IgD-negative memory B cell (primary cell): ENCODE measurements around the gene MAP3K5. TPM values are rescaled to one million over a fixed set of nuclear protein-coding genes. Genes with fewer than 3 reads are reported as not detected.

Experiments used
- H3K27ac Mint-ChIP-seq, 3 donors: one replicate each; pipeline ENCODE4 v1.8.0; 2020 to 2022; ENCODE audit warnings: mild to moderate bottlenecking in 3 of 3, mixed read lengths in 3 of 3, moderate library complexity in 1 of 3
- H3K27me3 Mint-ChIP-seq: one replicate; pipeline ENCODE4 v1.8.0; 2021; ENCODE audit warnings: mixed read lengths
- H3K36me3 Mint-ChIP-seq: one replicate; pipeline ENCODE4 v1.8.0; 2020; ENCODE audit warnings: mild to moderate bottlenecking, mixed read lengths
- H3K4me1 Mint-ChIP-seq, 3 donors: one replicate each; pipeline ENCODE4 v1.8.0; 2020 to 2022; ENCODE audit warnings: mixed read lengths in 3 of 3, mild to moderate bottlenecking in 1 of 3
- H3K4me3 Mint-ChIP-seq, 4 donors: one replicate each; pipeline ENCODE4 v1.8.0; 2020 to 2022; ENCODE audit warnings: mild to moderate bottlenecking in 4 of 4, mixed read lengths in 4 of 4, moderate library complexity in 3 of 4
- H3K9me3 Mint-ChIP-seq, 3 donors: one replicate each; pipeline ENCODE4 v1.8.0; 2020 to 2021; ENCODE audit warnings: mixed read lengths in 3 of 3, mild to moderate bottlenecking in 1 of 3
- polyA plus RNA-seq: library from polyadenylated mRNA; unstranded; fragments of 300-500 nt; fragmentation: Illumina TruSeq; gene quantifications from one replicate; pipeline ENCODE4 v1.2.3, GENCODE V29; 2021

The MAP3K5 gene
- polyA plus RNA-seq, 1 donor from 2014 or later = 6.0 TPM

- no peaks in the 10 kb centered on the region for H3K9me3 Mint-ChIP-seq
- peaks cover 3% of the 10 kb centered on the region for H3K36me3 Mint-ChIP-seq
- no peak overlapping the region for H3K4me3 Mint-ChIP-seq
- peaks cover 0 to 2% (median 0%) of the 10 kb centered on the region in 3 donors for H3K4me1 Mint-ChIP-seq
- H3K27me3 Mint-ChIP-seq = no peaks in the 10 kb centered on the region
- H3K27ac Mint-ChIP-seq = no peak overlapping the region
Measured at GRCh38 chr6:136641873-136642465, 150.3 kb downstream of the MAP3K5 start.

- Mint-ChIP-seq H3K4me3 (no peak overlapping the region), H3K36me3 (peaks cover 4% of the 10 kb centered on the region), H3K27ac (no peak overlapping the region), H3K9me3 (no peaks in the 10 kb centered on the region), H3K4me1 (peaks cover 0 to 2% (median 0%) of the 10 kb centered on the region in 3 donors), H3K27me3 (no peaks in the 10 kb centered on the region)
Measured at GRCh38 chr6:136641166-136641565, 151.1 kb downstream of the MAP3K5 start.

- Mint-ChIP-seq H3K4me3 (no peak overlapping the region), H3K27ac (no peak overlapping the region), H3K27me3 (no peaks in the 10 kb centered on the region), H3K36me3 (peaks cover 4% of the 10 kb centered on the region), H3K4me1 (peaks cover 0 to 2% (median 0%) of the 10 kb centered on the region in 3 donors), H3K9me3 (no peaks in the 10 kb centered on the region)
Measured at GRCh38 chr6:136640132-136640915, 152.0 kb downstream of the MAP3K5 start.

- Mint-ChIP-seq H3K4me1 (peaks cover 0 to 2% (median 0%) of the 10 kb centered on the region in 3 donors), H3K36me3 (peaks cover 4% of the 10 kb centered on the region), H3K27me3 (no peaks in the 10 kb centered on the region), H3K9me3 (no peaks in the 10 kb centered on the region), H3K27ac (no peak overlapping the region), H3K4me3 (no peak overlapping the region)
Measured at GRCh38 chr6:136639702-136640101, 152.6 kb downstream of the MAP3K5 start.

GRCh38 chr6:136635615-136636014 lies 156.7 kb downstream of the MAP3K5 start:
- Mint-ChIP-seq H3K36me3 (peaks cover 9% of the 10 kb centered on the region), H3K27ac (no peak overlapping the region), H3K4me1 (no peaks in the 10 kb centered on the region), H3K4me3 (no peak overlapping the region), H3K9me3 (no peaks in the 10 kb centered on the region), H3K27me3 (no peaks in the 10 kb centered on the region)

- Mint-ChIP-seq H3K27me3 (no peaks in the 10 kb centered on the region), H3K4me3 (no peak overlapping the region), H3K4me1 (no peaks in the 10 kb centered on the region), H3K36me3 (peaks cover 12% of the 10 kb centered on the region), H3K9me3 (no peaks in the 10 kb centered on the region), H3K27ac (no peak overlapping the region)
Measured at GRCh38 chr6:136633355-136633754, 158.9 kb downstream of the MAP3K5 start.

- Mint-ChIP-seq H3K9me3 (no peaks in the 10 kb centered on the region), H3K4me3 (no peak overlapping the region), H3K36me3 (peaks cover 8% of the 10 kb centered on the region), H3K27me3 (no peaks in the 10 kb centered on the region), H3K27ac (no peak overlapping the region), H3K4me1 (no peaks in the 10 kb centered on the region)
Measured at GRCh38 chr6:136628996-136629395, 163.3 kb downstream of the MAP3K5 start.

- no peak overlapping the region for H3K27ac Mint-ChIP-seq
- no peaks in the 10 kb centered on the region for H3K4me1 Mint-ChIP-seq
- H3K36me3 Mint-ChIP-seq = peaks cover 10% of the 10 kb centered on the region
Measured at GRCh38 chr6:136627191-136627590, 165.1 kb downstream of the MAP3K5 start.

GRCh38 chr6:136625293-136625692 lies 167.0 kb downstream of the MAP3K5 start:
- H3K9me3 Mint-ChIP-seq = no peaks in the 10 kb centered on the region
- H3K27ac Mint-ChIP-seq = no peak overlapping the region
- H3K27me3 Mint-ChIP-seq = no peaks in the 10 kb centered on the region
- no peaks in the 10 kb centered on the region for H3K4me1 Mint-ChIP-seq
- peaks cover 13% of the 10 kb centered on the region for H3K36me3 Mint-ChIP-seq
- H3K4me3 Mint-ChIP-seq = no peak overlapping the region

More at GRCh38 chr6:136627191-136627590, 165.1 kb downstream of the MAP3K5 start:
- Mint-ChIP-seq H3K27me3 (no peaks in the 10 kb centered on the region), H3K9me3 (no peaks in the 10 kb centered on the region), H3K4me3 (no peak overlapping the region)

- Mint-ChIP-seq H3K9me3 (no peaks in the 10 kb centered on the region), H3K4me3 (no peak overlapping the region), H3K36me3 (peaks cover 14% of the 10 kb centered on the region), H3K4me1 (no peaks in the 10 kb centered on the region), H3K27me3 (no peaks in the 10 kb centered on the region), H3K27ac (no peak overlapping the region)
Measured at GRCh38 chr6:136624347-136624746, 167.9 kb downstream of the MAP3K5 start.

- Mint-ChIP-seq H3K36me3 (peaks cover 21% of the 10 kb centered on the region), H3K4me1 (no peaks in the 10 kb centered on the region), H3K4me3 (no peak overlapping the region), H3K9me3 (no peaks in the 10 kb centered on the region), H3K27ac (no peak overlapping the region), H3K27me3 (no peaks in the 10 kb centered on the region)
Measured at GRCh38 chr6:136618086-136618485, 174.2 kb downstream of the MAP3K5 start.

- Mint-ChIP-seq H3K4me1 (no peaks in the 10 kb centered on the region), H3K9me3 (no peaks in the 10 kb centered on the region), H3K27me3 (no peaks in the 10 kb centered on the region), H3K27ac (no peak overlapping the region), H3K36me3 (peaks cover 29% of the 10 kb centered on the region), H3K4me3 (no peak overlapping the region)
Measured at GRCh38 chr6:136616527-136616926, 175.8 kb downstream of the MAP3K5 start.

GRCh38 chr6:136614994-136615393 lies 177.3 kb downstream of the MAP3K5 start:
- peaks cover 32% of the 10 kb centered on the region for H3K36me3 Mint-ChIP-seq
- no peaks in the 10 kb centered on the region for H3K27me3 Mint-ChIP-seq
- H3K27ac Mint-ChIP-seq = no peak overlapping the region
- no peaks in the 10 kb centered on the region for H3K9me3 Mint-ChIP-seq
- H3K4me1 Mint-ChIP-seq = no peaks in the 10 kb centered on the region
- H3K4me3 Mint-ChIP-seq = no peak overlapping the region

GRCh38 chr6:136614350-136614749 lies 177.9 kb downstream of the MAP3K5 start:
- H3K4me3 Mint-ChIP-seq = no peak overlapping the region
- H3K27me3 Mint-ChIP-seq = no peaks in the 10 kb centered on the region
- H3K4me1 Mint-ChIP-seq = no peaks in the 10 kb centered on the region
- no peaks in the 10 kb centered on the region for H3K9me3 Mint-ChIP-seq
- peaks cover 29% of the 10 kb centered on the region for H3K36me3 Mint-ChIP-seq
- no peak overlapping the region for H3K27ac Mint-ChIP-seq

GRCh38 chr6:136613477-136613876 lies 178.8 kb downstream of the MAP3K5 start:
- no peaks in the 10 kb centered on the region for H3K9me3 Mint-ChIP-seq
- H3K27ac Mint-ChIP-seq = no peak overlapping the region
- no peaks in the 10 kb centered on the region for H3K27me3 Mint-ChIP-seq
- peaks cover 26% of the 10 kb centered on the region for H3K36me3 Mint-ChIP-seq
- no peaks in the 10 kb centered on the region for H3K4me1 Mint-ChIP-seq
- H3K4me3 Mint-ChIP-seq = no peak overlapping the region
